GM23248 (cell line): Measurements from ENCODE around the gene SLC44A4. TPM values are rescaled to one million over a fixed set of nuclear protein-coding genes. Genes with fewer than 3 reads are reported as not detected.

Source experiments
- DNase-seq: peaks from one replicate; pipeline ENCODE4 v3.0.0-alpha.2; 2015
- H2AFZ ChIP-seq: fragments of 200-600 bp; sonication (generic); 2 replicates; pipeline ENCODE4 v1.6.1; 2016; ENCODE audit warnings: antibody characterized with exemption
- H3F3A ChIP-seq: fragments of 200-600 bp; sonication (generic); 2 replicates; pipeline ENCODE4 v1.6.1; 2016; ENCODE audit warnings: mild to moderate bottlenecking, antibody characterized with exemption, mixed run types; ENCODE audit not compliant: insufficient read depth
- H3K27ac ChIP-seq: fragments of 200-600 bp; sonication (generic); 2 replicates; pipeline ENCODE4 v1.5.1; 2016; ENCODE audit warnings: mild to moderate bottlenecking
- H3K27me3 ChIP-seq: fragments of 200-600 bp; sonication (generic); replicated peaks from 2 replicates; pipeline ENCODE4 v1.6.1; 2016; ENCODE audit warnings: mild to moderate bottlenecking; ENCODE audit not compliant: insufficient read depth
- H3K36me3 ChIP-seq: fragments of 200-600 bp; sonication (generic); 2 replicates; pipeline ENCODE4 v1.6.1; 2016; ENCODE audit warnings: low read depth, mild to moderate bottlenecking
- H3K4me1 ChIP-seq: fragments of 200-600 bp; sonication (generic); 2 replicates; pipeline ENCODE4 v1.6.1; 2016; ENCODE audit warnings: mild to moderate bottlenecking; ENCODE audit not compliant: insufficient read depth
- H3K4me2 ChIP-seq: fragments of 200-600 bp; sonication (generic); one replicate; pipeline ENCODE4 v1.6.1; 2016; ENCODE audit warnings: mild to moderate bottlenecking; ENCODE audit not compliant: unreplicated experiment
- H3K4me3 ChIP-seq: fragments of 200-600 bp; sonication (generic); 2 replicates; pipeline ENCODE4 v1.5.1; 2016; ENCODE audit warnings: mild to moderate bottlenecking
- H3K79me2 ChIP-seq: fragments of 200-600 bp; sonication (generic); 2 replicates; pipeline ENCODE4 v1.6.1; 2016; ENCODE audit warnings: mild to moderate bottlenecking; ENCODE audit not compliant: insufficient read depth
- H3K9ac ChIP-seq: fragments of 200-600 bp; sonication (generic); 2 replicates; pipeline ENCODE4 v1.6.1; 2016; ENCODE audit warnings: mild to moderate bottlenecking
- H3K9me2 ChIP-seq: fragments of 200-600 bp; sonication (generic); 2 replicates; pipeline ENCODE4 v1.6.1; 2016; ENCODE audit warnings: mixed run types, mild to moderate bottlenecking, moderate library complexity; ENCODE audit not compliant: insufficient read depth
- H3K9me3 ChIP-seq: fragments of 200-600 bp; sonication (generic); one replicate; pipeline ENCODE4 v1.6.1; 2017; ENCODE audit warnings: low read depth
- H4K20me1 ChIP-seq: fragments of 200-600 bp; sonication (generic); 2 replicates; pipeline ENCODE4 v1.6.0; 2016; ENCODE audit not compliant: insufficient read depth
- EZH2 ChIP-seq: fragments of 200-600 bp; sonication (generic); IDR thresholded peaks from 2 replicates; pipeline ENCODE4 v1.6.1; 2018; ENCODE audit warnings: antibody characterized with exemption, mild to moderate bottlenecking; ENCODE audit not compliant: insufficient read depth, poor library complexity, severe bottlenecking
- EZH2phosphoT487 ChIP-seq: fragments of 200-600 bp; sonication (generic); IDR thresholded peaks from 2 replicates; pipeline ENCODE4 v1.6.1; 2018; ENCODE audit warnings: antibody characterized with exemption, moderate library complexity, mild to moderate bottlenecking, low read depth; ENCODE audit not compliant: insufficient read depth
- WGBS, 2 experiments: methylation state at CpG; one replicate each; pipeline ENCODE4 v1.1.6; 2015 to 2017; ENCODE audit warnings: low lambda C conversion rate in 2 of 2, low coverage in 1 of 2; ENCODE audit errors: missing lambda C conversion rate in 2 of 2; 5-methylcytosine and 5-hydroxymethylcytosine counted together
- in situ Hi-C: fragments of 300-500 bp; cut with MboI; formaldehyde crosslinking; loops from 2 replicates; pipeline ENCODE4 v1.15.0; 2020
- polyA plus RNA-seq: library from polyadenylated mRNA; unstranded; fragments of >200 nt; fragmentation: Nextera tagmentation; extraction: Ambion mirVana; gene quantifications from 2 replicates; pipeline ENCODE4 v1.2.1, GENCODE V29; 2016
- total RNA-seq: library from RNA; depleted of rRNA; stranded (reverse); fragments of >200 nt; shearing (Covaris generic); gene quantifications from 2 replicates; pipeline ENCODE4 v1.2.3, GENCODE V29; 2014

SLC44A4 gene
- total and polyA plus RNA-seq, 2 experiments from 2014 or later: not detected

GRCh38 chr6:31879143-31879542 is 346 bp upstream of the SLC44A4 start:
- no peak for TF ChIP-seq EZH2
- TF ChIP-seq EZH2phosphoT487: no peak
- Histone ChIP-seq H4K20me1 (no peaks in the 10 kb centered on the region), H3K36me3 (no peaks in the 10 kb centered on the region; the same call in 1 of the 2 replicates), H3K79me2 (no peaks in the 10 kb centered on the region), H3F3A (no peaks in the 10 kb centered on the region), H3K4me2 (no peak overlapping the region), H3K9ac (no peak overlapping the region), H2AFZ (no peak overlapping the region), H3K27me3 (no peaks in the 10 kb centered on the region), H3K9me2 (no peaks in the 10 kb centered on the region), H3K4me3 (no peak overlapping the region), H3K27ac (no peak overlapping the region), H3K9me3 (no peaks in the 10 kb centered on the region), H3K4me1 (no peaks in the 10 kb centered on the region)
- 79 to 88% methylated on average over 13 of the region's 13 CpGs for WGBS, 2 experiments
- in situ Hi-C loops: no loop called here
- no peak for DNase-seq

- in situ Hi-C loops: no loop called here
- no peaks in the 10 kb centered on the region for H3K4me1 ChIP-seq
- no peak overlapping the region for H2AFZ ChIP-seq
- no peaks in the 10 kb centered on the region; the same call in 1 of the 2 replicates for H3K36me3 ChIP-seq
- no peak overlapping the region for H3K4me2 ChIP-seq
- TF ChIP-seq EZH2phosphoT487 (no peak), EZH2 (no peak)
- no peak overlapping the region for H3K4me3 ChIP-seq
- H3K79me2 ChIP-seq: no peaks in the 10 kb centered on the region
- H4K20me1 ChIP-seq: no peaks in the 10 kb centered on the region
- no peaks in the 10 kb centered on the region for H3K9me2 ChIP-seq
- DNase-seq: no peak
- H3K9ac ChIP-seq: no peak overlapping the region
- 97 to 100% methylated on average over 3 of the region's 3 CpGs for WGBS, 2 experiments
- no peaks in the 10 kb centered on the region for H3F3A ChIP-seq
- no peaks in the 10 kb centered on the region for H3K9me3 ChIP-seq
- no peaks in the 10 kb centered on the region for H3K27me3 ChIP-seq
- no peak overlapping the region for H3K27ac ChIP-seq
Measured at GRCh38 chr6:31878222-31878621, 575 bp downstream of the SLC44A4 start.

GRCh38 chr6:31877651-31878161 is 1.1 kb downstream of the SLC44A4 start:
- no peak overlapping the region for H2AFZ ChIP-seq
- 76 to 81% methylated on average over 8 to 10 of the region's 10 CpGs for WGBS, 2 experiments
- in situ Hi-C loops: no loop called here

GRCh38 chr6:31877125-31877650 is 1.6 kb downstream of the SLC44A4 start:
- Histone ChIP-seq H2AFZ (no peak overlapping the region), H3K36me3 (no peaks in the 10 kb centered on the region), H3K9ac (no peak overlapping the region), H4K20me1 (no peaks in the 10 kb centered on the region), H3K9me3 (no peaks in the 10 kb centered on the region), H3K4me3 (no peak overlapping the region), H3K9me2 (no peaks in the 10 kb centered on the region), H3K79me2 (no peaks in the 10 kb centered on the region), H3K4me2 (no peak overlapping the region), H3F3A (no peaks in the 10 kb centered on the region), H3K27me3 (no peaks in the 10 kb centered on the region), H3K27ac (no peak overlapping the region), H3K4me1 (no peaks in the 10 kb centered on the region)
- in situ Hi-C loops: no loop called here
- TF ChIP-seq EZH2 (no peak), EZH2phosphoT487 (no peak)
- WGBS, 2 experiments: 62 to 70% methylated on average over 3 of the region's 3 CpGs
- DNase-seq: no peak

More at GRCh38 chr6:31877651-31878161, 1.1 kb downstream of the SLC44A4 start:
- Histone ChIP-seq H3K27ac (no peak overlapping the region), H3K9ac (no peak overlapping the region), H3K36me3 (no peaks in the 10 kb centered on the region; the same call in 1 of the 2 replicates), H3F3A (no peaks in the 10 kb centered on the region), H3K4me2 (no peak overlapping the region), H3K9me2 (no peaks in the 10 kb centered on the region), H3K27me3 (no peaks in the 10 kb centered on the region), H3K4me1 (no peaks in the 10 kb centered on the region), H3K9me3 (no peaks in the 10 kb centered on the region), H3K79me2 (no peaks in the 10 kb centered on the region), H4K20me1 (no peaks in the 10 kb centered on the region), H3K4me3 (no peak overlapping the region)
- no peak for DNase-seq
- TF ChIP-seq EZH2 (no peak), EZH2phosphoT487 (no peak)
